A549 (cell line): ENCODE data around the gene TOM1L1.

ENCODE experiments used
- BHLHE40 ChIP-seq: IDR thresholded peaks from 2 replicates; pipeline ENCODE4 v1.6.1; 2012; ENCODE audit warnings: low read depth, low read length, inconsistent platforms
- CBX2 ChIP-seq: fragments of 200-600 bp; sonication (generic); IDR thresholded peaks from 2 replicates; pipeline ENCODE4 v1.6.1; 2016; ENCODE audit warnings: low read depth, mild to moderate bottlenecking, borderline replicate concordance
- MAFK ChIP-seq: fragments of 450-650 bp; IDR thresholded peaks from 2 replicates; pipeline ENCODE4 v1.6.1; 2014; ENCODE audit not compliant: partially characterized antibody
- POLR2A ChIP-seq: IDR thresholded peaks from 2 replicates; pipeline ENCODE4 v1.6.1; 2012; ENCODE audit warnings: mild to moderate bottlenecking, low read length
- TF ChIP-seq, protein P1 (sequence below): fragments of >200 bp; sonication (Bioruptor Twin); formaldehyde crosslinking; IDR thresholded peaks from 3 replicates; pipeline ENCODE4 v1.5.1; 2016

DNA sequence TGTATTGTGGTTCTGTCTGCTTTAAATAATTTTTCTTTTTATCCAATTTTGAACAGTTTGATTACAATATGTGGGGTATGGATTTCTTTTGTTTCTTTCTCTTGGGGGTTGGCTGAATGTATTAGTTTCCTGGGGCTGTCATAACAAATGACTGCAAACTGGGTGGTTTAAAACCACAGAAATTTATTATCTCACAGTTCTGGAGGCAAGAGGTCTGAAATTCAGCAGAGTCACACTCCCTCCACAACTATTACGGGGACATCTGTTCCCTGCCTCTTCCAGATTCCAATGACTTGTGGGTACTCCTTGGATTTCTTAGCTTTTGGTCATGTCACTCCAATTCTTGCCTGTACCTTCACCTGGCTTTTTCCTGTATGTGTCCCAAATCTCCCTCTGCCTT is 44.1 kb downstream of the TOM1L1 start:
- TF ChIP-seq, protein P1, sequence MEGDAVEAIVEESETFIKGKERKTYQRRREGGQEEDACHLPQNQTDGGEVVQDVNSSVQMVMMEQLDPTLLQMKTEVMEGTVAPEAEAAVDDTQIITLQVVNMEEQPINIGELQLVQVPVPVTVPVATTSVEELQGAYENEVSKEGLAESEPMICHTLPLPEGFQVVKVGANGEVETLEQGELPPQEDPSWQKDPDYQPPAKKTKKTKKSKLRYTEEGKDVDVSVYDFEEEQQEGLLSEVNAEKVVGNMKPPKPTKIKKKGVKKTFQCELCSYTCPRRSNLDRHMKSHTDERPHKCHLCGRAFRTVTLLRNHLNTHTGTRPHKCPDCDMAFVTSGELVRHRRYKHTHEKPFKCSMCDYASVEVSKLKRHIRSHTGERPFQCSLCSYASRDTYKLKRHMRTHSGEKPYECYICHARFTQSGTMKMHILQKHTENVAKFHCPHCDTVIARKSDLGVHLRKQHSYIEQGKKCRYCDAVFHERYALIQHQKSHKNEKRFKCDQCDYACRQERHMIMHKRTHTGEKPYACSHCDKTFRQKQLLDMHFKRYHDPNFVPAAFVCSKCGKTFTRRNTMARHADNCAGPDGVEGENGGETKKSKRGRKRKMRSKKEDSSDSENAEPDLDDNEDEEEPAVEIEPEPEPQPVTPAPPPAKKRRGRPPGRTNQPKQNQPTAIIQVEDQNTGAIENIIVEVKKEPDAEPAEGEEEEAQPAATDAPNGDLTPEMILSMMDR, result no peak
- TF ChIP-seq POLR2A (no peak), MAFK (no peak), CBX2 (no peak), BHLHE40 (no peak)
